LNCAP (cell line): Measurements from ENCODE around the gene AHNAK2.

Experiments
- TF ChIP-seq, protein P1 (sequence below): fragments of 450-650 bp; IDR thresholded peaks from 2 replicates; pipeline ENCODE4 v1.5.1; 2017; ENCODE audit warnings: mild to moderate bottlenecking

The AHNAK2 gene

DNA sequence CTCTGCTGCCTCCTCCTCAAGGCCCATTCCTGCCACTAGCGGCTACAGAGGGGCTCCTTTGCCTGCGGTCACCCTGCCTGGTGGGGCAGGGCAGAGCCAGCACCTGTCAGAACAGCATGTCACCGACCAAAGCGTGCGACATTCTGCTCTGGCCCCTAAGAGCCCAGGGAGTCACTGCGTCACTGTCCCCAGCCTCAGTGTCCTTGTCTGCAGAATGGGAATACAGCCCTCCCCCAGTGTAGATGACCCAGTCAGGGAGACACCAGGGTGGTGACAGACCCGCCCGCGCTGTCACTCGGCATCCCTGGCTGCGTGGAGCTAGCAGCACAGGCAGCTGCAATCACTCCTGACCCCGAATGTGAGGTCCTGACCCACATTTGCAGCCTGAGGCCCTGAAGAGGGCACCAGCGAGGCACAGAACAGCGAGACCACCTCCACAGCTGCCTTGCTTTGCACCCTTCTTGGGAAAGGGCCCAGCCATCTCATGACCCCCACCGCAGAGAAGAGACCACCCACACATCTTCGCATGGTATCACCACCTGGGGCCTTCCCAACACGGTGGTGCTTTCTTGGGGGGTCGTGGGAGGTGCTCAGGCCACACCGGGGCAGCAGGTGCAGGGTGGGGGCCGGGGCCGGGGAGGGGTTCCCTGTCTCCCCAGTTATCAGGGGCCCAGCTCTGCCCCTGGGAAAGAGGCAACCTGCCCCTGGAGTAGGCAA lies 2.5 kb downstream of the AHNAK2 start:
- TF ChIP-seq, protein P1, sequence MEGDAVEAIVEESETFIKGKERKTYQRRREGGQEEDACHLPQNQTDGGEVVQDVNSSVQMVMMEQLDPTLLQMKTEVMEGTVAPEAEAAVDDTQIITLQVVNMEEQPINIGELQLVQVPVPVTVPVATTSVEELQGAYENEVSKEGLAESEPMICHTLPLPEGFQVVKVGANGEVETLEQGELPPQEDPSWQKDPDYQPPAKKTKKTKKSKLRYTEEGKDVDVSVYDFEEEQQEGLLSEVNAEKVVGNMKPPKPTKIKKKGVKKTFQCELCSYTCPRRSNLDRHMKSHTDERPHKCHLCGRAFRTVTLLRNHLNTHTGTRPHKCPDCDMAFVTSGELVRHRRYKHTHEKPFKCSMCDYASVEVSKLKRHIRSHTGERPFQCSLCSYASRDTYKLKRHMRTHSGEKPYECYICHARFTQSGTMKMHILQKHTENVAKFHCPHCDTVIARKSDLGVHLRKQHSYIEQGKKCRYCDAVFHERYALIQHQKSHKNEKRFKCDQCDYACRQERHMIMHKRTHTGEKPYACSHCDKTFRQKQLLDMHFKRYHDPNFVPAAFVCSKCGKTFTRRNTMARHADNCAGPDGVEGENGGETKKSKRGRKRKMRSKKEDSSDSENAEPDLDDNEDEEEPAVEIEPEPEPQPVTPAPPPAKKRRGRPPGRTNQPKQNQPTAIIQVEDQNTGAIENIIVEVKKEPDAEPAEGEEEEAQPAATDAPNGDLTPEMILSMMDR: no peak

DNA sequence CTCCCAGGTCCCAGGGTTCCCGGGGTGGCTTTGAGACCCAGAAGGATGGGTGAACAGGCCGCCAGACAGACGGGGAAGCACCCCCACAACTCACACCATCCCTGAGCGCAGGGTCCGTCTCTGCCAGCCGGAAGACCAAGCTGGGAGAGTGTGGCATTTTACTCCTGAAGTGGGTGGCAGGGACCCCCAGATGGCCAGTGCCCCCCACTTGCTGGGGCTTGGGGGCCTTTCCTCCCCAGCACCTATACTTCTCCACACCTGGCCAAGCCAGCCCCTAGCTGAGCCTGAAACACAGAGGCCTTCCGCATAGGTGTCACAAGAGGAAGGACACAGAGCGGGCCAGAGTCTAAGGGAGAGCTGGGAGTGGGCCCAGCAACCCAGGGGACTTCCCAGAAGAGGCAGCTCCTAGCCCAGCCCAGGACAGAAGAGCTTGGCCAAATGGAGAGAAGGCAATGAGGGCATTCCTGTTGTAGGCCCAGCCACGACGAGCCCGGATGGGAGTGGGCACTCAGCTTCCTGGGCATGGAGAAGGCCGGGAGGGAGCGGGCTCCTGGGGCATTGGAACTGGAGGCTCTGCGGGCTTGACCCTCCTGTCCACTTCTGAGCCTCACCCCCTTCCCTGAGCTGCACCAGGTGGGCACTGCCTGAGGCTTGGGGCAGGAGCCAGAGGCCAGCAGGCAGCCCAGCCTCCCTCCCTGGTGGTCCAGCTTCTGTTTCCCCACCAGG lies 3.3 kb downstream of the AHNAK2 start:
- TF ChIP-seq, protein P1: no peak

DNA sequence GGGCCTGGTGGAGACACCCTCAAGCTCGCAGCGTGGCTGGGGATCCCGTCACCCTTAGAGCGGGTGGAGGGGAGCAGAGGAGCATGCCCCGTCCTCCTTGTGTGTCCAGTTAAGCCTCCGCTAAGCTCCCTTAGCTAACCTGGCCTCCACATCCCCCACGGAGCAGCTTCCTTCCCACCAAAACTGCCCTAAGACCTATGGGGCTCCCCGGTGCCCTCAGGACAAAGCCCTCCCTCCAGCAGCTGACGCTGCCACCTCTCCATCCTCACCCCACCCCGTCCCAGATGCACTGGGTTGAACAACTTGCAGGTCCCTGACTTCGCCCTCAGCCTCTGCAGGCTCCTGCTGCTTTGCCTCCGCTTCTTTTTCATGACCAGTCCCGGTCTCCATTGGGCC lies 4.0 kb downstream of the AHNAK2 start:
- TF ChIP-seq, protein P1: no peak

DNA sequence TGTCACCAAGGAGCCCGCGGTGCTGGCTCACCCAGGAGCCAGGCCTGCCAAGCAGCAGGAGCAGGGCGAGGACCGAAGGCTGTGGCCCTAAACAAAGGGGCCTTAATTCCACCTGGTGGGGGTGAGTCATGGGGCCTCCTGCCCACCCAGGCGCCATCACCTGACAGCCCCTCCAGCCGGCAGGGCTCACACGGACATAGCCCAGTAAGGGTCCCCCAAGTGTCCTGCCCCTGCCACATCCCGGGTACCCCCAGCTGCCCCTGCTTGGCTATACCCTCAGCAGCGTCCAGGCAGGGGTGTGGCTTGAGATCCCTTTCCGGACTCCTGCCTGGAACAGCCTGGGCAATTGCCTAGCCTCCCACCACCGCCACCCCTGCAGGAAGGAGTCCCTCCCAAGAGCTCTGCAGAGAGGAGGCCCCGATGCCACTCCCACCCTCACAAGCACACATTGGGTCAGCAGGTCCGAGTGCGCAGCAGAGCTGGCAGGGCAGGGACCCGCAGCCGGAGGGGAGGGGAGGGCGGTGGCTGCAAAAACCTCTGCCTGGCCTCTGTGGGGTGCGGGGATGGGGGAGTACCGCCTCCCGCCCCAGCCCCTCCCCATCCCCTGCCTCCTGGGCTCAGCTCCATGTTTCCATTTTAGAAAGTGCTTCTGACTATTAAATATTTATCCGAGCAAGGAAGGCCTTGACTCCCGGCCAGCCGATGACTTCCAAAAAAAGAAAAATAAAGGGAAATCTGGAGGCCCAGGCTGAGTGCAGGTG lies 4.6 kb downstream of the AHNAK2 start:
- TF ChIP-seq, protein P1: no peak

DNA sequence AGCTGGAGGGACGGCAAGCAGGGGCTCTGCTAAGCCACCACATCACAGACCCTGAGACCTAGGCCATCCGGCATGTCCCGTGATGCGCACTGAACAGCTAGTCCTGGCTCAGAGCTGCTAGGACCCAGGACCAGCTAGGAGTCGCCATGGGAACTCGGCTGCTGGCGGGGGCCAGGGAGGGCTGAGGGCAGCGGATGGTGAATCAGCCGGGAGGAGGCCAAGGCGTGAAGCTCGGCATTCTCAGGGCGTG lies 5.1 kb downstream of the AHNAK2 start:
- TF ChIP-seq, protein P1: no peak

DNA sequence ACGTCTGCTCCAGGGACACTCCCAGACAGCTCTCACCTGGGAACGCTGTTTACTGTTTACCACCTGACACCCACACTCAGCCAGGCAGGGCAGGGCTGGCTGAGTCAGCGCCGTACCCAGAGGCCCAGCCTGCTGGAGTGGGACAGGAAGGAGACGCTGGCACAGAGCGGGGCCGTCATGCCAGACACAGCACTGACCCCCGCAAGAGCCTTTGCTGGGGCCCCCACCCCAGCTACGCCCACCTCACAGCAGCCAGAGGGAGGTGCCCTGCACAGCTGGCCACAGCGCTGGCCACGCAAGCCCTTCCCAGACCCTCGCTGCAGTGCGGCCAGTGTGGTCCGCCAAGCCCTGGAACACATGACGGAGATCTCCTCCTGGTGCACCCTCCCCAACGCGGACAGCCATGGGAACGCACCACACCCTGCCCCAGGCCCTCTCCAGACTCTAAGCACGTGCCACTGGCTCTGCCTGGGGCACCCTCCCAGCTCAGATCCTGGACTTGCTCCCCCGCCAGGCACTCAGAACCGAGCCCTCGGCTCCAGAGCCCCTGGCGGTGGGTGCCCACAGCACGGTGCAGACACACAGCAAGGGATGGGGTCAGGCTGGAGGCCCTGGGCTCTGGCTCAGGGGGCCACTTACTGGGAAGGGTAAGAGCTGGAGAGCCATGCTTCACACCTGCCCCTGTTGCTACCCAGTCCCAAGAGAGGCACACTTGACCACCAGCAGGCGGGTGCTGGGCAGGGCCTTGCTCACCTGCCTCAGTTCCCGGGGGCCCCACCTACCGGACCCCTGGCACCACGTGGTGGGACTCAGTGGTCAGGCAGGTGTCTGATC lies 5.7 kb downstream of the AHNAK2 start:
- TF ChIP-seq, protein P1: no peak
